Stimulated activated CD8-positive, alpha-beta memory T cell treated with anti-CD3 and anti-CD28 coated beads, Interleukin-7, amount 100 ng/mL, for 24 hours (primary cell): Measurements from ENCODE around the gene NEUROG2.

Experiments used
- DNase-seq: peaks from one replicate; pipeline ENCODE4 v3.0.0-alpha.2; 2020; ENCODE audit warnings: low read depth

The NEUROG2 gene

GRCh38 chr4:112521123-112522023, 5.4 kb upstream of the NEUROG2 start:
- DNase-seq: no peak

DNA sequence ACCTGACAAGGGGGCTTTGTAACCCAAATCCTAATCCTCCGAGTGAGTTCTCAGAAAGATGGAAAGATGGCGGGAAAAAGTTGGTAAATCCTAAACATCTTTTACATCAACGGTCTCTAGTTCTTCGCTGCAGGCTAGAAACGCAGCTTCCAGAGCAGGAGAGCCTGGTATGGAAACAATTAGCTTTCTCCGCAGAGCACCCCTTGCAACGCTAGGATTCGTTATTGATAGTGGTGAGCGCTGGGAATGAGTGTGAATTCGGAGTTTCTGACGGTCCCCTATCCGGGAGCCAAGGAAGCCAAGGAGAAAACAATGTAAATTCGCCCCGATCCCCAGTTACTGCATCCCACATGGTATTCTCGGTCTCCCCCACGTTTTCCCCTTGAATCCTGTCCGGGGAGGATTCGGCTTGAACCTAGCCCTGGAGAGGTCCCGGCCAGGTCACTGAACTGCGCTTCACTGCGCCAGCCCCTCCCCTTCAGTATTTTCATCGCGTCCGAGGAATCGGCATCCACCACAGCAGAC, 4.7 kb upstream of the NEUROG2 start:
- DNase-seq: no peak

GRCh38 chr4:112519689-112520597, 4.0 kb upstream of the NEUROG2 start:
- DNase-seq: no peak

- no peak for DNase-seq
Observed at GRCh38 chr4:112518675-112519074, 2.7 kb upstream of the NEUROG2 start.

- no peak for DNase-seq
Observed at GRCh38 chr4:112517911-112518310, 1.9 kb upstream of the NEUROG2 start.

GRCh38 chr4:112517067-112517634, 1.2 kb upstream of the NEUROG2 start:
- DNase-seq: no peak

GRCh38 chr4:112516471-112517066, 589 bp upstream of the NEUROG2 start:
- DNase-seq: no peak

DNA sequence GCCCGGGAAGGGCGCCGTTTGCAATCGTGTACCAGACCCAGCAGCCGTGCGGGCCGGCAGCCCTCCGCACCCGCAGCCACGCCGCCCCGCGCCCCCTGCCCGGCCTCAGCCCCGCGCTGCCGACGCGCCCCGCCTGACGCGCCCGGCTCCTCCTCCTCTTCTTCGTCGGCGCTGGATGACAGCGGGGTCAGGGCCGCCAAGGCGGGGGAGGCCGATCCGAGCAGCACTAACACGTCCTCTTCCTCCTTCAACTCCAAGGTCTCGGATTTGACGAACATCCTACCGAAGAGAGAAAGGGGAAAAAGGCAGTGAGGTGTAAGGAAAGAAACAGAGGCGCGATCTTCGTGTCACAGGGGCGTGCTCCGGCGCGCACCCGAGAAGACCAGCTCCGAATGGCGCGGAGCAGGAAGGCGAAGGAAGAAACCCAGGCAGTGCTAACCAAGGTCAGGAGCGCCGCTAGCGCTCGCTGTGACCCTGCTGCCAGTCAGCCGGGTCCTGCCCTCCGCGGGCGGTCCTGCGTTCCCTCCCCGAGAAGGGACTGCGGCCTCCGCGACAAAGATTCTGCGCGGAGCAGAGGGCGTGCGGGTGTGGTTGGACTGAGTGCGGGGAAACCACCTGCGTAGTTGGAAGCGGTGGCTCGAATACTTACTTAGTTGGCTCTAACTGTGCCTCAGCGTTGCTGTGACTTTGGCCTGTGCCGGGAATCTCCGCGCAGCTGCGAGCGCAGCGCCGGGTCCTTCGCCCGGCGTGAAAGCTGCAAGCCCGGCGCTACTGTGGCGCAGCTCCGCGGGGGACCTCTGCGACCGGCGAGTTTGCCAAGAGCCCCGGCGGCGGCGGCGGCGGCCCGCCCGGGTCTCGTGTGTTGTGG, 548 bp downstream of the NEUROG2 start:
- no peak for DNase-seq

DNA sequence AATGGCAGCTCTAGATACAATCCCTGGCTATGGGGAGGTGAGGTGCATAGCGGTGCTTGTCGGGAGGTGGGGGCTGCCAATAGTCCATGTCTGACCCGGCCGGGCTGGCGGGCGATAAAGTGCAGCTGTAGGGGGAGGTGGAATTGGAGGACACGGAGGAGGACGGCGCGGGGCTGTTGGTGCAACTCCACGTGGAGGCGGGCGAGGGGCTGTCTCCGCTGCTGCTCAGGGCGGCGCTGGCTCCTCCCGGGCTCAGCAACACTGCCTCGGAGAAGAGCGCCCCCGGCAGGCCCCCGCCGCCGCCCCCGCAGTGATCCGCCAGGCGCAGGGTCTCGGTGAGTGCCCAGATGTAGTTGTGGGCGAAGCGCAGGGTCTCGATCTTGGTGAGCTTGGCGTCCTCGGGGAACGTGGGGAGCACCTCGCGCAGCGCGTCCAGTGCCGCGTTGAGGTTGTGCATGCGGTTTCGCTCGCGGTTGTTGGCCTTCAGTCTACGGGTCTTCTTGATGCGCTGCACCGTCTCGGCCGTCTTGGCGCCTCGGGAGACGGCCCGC, 1.3 kb downstream of the NEUROG2 start:
- DNase-seq: no peak

- no peak for DNase-seq
Observed at GRCh38 chr4:112513971-112514646, 1.9 kb downstream of the NEUROG2 start.

- DNase-seq: no peak
Observed at GRCh38 chr4:112511803-112512118, 4.2 kb downstream of the NEUROG2 start.

GRCh38 chr4:112511093-112511802, 4.7 kb downstream of the NEUROG2 start:
- DNase-seq: no peak

DNA sequence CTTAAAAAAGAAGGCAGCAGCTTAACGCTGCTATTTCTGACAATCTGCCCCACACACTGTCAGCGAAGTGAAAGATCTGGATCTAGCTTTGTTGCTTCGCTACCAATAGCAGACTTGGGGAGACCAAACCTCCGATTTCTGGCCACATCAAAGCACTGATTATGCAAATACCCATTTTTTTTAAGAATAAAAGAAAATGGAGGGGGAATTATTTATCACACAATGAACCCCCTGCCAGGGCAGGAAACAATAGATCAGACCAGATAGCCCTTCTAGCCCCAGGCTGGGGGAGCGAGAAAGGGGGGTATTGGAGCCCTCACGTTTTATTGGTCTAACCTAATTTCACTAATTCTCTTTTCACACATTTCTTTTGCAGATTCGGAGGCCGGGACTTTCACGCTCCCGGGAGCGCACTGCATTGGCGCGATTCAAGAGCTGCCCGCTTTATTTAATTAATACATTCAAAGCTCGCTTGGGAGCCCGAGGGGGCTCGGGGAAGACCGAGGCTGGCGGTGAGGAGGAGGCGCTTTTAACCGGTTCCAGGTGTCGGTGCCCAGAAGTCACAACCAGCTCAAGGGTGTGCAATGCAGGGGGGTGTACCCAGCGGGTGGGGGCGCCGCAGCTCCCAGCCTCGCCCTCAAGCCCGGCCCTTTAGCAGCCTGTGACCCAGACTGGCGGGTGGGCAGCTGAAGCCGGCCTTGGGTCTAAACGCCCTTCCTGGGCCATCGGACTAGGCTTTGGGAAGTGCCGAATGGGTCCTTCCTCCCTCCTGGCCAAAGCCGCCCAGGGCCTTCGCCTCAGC, 5.5 kb downstream of the NEUROG2 start:
- DNase-seq: no peak

GRCh38 chr4:112509243-112510141, 6.5 kb downstream of the NEUROG2 start:
- no peak for DNase-seq

- DNase-seq: no peak
Observed at GRCh38 chr4:112508356-112508755, 7.6 kb downstream of the NEUROG2 start.

- DNase-seq: no peak
Observed at GRCh38 chr4:112504807-112505206, 11.2 kb downstream of the NEUROG2 start.

DNA sequence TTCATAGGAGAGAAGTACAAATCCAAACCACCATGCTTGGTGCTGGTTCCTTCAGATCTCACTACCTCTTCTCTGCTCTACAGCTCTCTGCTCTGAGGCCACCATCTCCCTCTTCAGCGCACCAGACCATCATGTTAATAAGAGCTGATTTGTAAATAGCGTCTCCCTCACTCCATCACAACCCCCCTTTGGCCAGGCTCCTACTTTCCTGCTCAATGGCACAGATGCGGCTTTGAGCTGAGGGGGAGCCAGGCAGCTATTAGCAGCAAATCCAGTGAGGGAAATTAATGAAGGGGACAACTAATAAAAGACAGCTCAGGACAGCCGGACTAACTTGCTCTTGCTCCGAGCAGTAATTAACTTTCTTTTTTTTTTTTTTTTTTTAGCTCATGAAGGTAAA, 13.1 kb downstream of the NEUROG2 start:
- no peak for DNase-seq

- DNase-seq: no peak
Observed at GRCh38 chr4:112492321-112492720, 23.7 kb downstream of the NEUROG2 start.
